Transverse colon (tissue), 4 donors: ENCODE data around the gene ESR1. TPM values are rescaled to one million over a fixed set of nuclear protein-coding genes. Genes with fewer than 3 reads are reported as not detected.
"Not testable (repeated sequence)": the region's sequence is repeated elsewhere in the genome, so short reads cannot be mapped to it uniquely, and the experiment has no call there.

ENCODE experiments used
- DNase-seq: peaks from one replicate; pipeline ENCODE4 v3.0.0-alpha.2; 2019
- H3K27ac ChIP-seq, 4 donors: fragments of 200-600 bp; sonication (generic); 2 replicates each; pipeline ENCODE4 v1.5.1; 2016 to 2018; ENCODE audit warnings: inconsistent platforms in 4 of 4
- H3K27me3 ChIP-seq: fragments of 200-600 bp; sonication (generic); 2 replicates; pipeline ENCODE4 v1.5.1; 2017; ENCODE audit warnings: inconsistent platforms
- H3K36me3 ChIP-seq, 4 donors: fragments of 200-600 bp; sonication (generic); 2 replicates each; pipeline ENCODE4 v1.5.1; 2017 to 2019; ENCODE audit warnings: inconsistent platforms in 4 of 4
- H3K4me1 ChIP-seq, 4 donors: fragments of 200-600 bp; sonication (generic); 2 replicates each; pipeline ENCODE4 v1.5.1; 2017 to 2020; ENCODE audit warnings: inconsistent platforms in 4 of 4
- H3K4me3 ChIP-seq, 4 donors: fragments of 200-600 bp; sonication (generic); 1 replicate in 1 of 4; 2 replicates in 3 of 4; pipeline versions ENCODE4 v1.5.1 to v1.6.1; 2017 to 2019; ENCODE audit warnings: inconsistent platforms in 4 of 4
- H3K9me3 ChIP-seq, 2 donors: fragments of 200-600 bp; sonication (generic); 2 replicates each; pipeline ENCODE4 v1.5.1; 2017 to 2019; ENCODE audit warnings: inconsistent platforms in 2 of 2
- CTCF ChIP-seq, 5 experiments: fragments of 200-600 bp in 3 of 5; fragments of 450-650 bp in 2 of 5; sonication (generic) in 3 of 5; IDR thresholded peaks; 1 replicate in 2 of 5; 2 replicates in 3 of 5; pipeline ENCODE4 v1.5.1; 2016 to 2017; ENCODE audit warnings: antibody characterized with exemption in 5 of 5, inconsistent platforms in 3 of 5, mild to moderate bottlenecking in 2 of 5, moderate library complexity in 1 of 5
- EP300 ChIP-seq: sonication (generic); formaldehyde crosslinking; IDR thresholded peaks from one replicate; pipeline ENCODE4 v1.6.1; 2017; ENCODE audit warnings: antibody characterized with exemption, low read depth
- POLR2A ChIP-seq: fragments of 450-650 bp; IDR thresholded peaks from one replicate; pipeline ENCODE4 v1.6.1; 2016; ENCODE audit warnings: antibody characterized with exemption, mild to moderate bottlenecking, moderate library complexity
- POLR2AphosphoS5 ChIP-seq, 3 donors: sonication (generic); formaldehyde crosslinking; IDR thresholded peaks; one replicate each; pipeline ENCODE4 v1.6.1; 2016; ENCODE audit warnings: antibody characterized with exemption in 3 of 3
- WGBS, 2 donors: methylation state at CpG; one replicate each; pipeline ENCODE4 v1.1.5; 2018; ENCODE audit warnings: low coverage in 1 of 2; 5-methylcytosine and 5-hydroxymethylcytosine counted together
- in situ Hi-C, 4 donors: fragments of 200-750 bp; cut with MboI; loops; one replicate each; pipeline versions ENCODE4 v1.15.0 to v1.15.1; 2017; ENCODE audit warnings: low sequenced_read_pairs in 3 of 4, low pct_ligation_motif_present in 1 of 4, low pct_unique_long_range_greater_than_20kb in 1 of 4
- intact Hi-C: fragments of 100-400 bp; cut with DNase I; formaldehyde crosslinking; loops from one replicate; pipeline ENCODE4 v1.15.1; 2023; ENCODE audit warnings: low total_unique reads
- total RNA-seq, 4 donors: library from RNA; depleted of rRNA; stranded (reverse); fragments of >200 nt; gene quantifications; one replicate each; pipeline ENCODE4 v1.1.0, GENCODE V29; 2016

Gene ESR1
- total RNA-seq, 4 donors from 2014 or later: 0.37 to 0.48 (median 0.41) TPM; not detected in 1

DNA sequence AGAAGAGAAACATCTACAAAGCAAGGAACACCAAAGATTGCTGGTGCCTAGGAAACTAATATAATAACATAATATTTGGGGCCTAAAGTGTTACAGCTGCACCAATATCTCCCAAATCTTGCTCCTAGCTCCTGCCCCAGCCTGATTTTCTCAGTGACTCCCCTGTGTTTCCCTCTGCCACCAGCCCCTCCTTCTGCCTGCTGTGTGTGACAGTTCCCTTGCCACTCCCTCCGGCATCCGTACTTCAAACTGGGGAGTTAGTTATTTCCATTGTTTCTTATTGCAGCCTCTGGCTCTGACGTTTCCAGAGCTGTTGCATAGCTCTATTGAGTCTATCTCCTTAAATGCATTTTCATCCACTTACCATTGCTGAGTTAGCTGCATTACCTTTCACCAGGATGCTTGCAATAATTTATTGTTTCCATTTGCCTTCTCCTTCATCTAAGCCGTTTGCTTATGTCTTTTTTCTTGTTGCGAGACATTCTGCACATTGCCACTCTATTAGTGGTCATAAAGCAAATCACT is 43.1 kb downstream of the ESR1 start:
- intact Hi-C loops: no loop called here
- 50 to 62% methylated on average over 5 of the region's 5 CpGs for WGBS, 2 donors
- H3K4me3 ChIP-seq: no peak overlapping the region
- DNase-seq: no peak
- no peaks in the 10 kb centered on the region for H3K27me3 ChIP-seq
- no peak overlapping the region for H3K27ac ChIP-seq
- in situ Hi-C loops: no loop called here
- no peaks in the 10 kb centered on the region for H3K4me1 ChIP-seq
- no peaks in the 10 kb centered on the region for H3K9me3 ChIP-seq
- H3K36me3 ChIP-seq: no peaks in the 10 kb centered on the region
- TF ChIP-seq EP300 (no peak), POLR2A (no peak), CTCF (IDR thresholded peaks at IDR 0.05) (no peak), POLR2AphosphoS5 (IDR thresholded peaks at IDR 0.05) (no peak)

DNA sequence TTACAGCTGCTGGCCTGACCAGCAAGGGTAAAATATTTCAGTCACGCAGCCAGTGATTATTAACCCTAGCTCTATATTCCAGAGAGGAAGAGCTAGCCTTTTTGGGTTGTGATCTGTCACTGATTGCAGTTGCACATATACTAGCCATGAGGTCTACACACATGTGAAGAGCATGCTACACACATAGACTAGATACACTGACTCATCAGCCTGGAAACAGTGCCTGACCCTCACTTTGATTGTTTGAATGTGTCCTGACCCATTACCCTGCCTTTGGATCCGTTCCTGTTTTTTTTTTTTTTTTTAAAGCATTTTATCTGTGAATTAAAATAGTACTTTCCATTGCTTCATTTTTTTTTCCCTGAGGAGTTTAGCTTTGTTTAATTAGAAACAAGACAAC is 50.8 kb downstream of the ESR1 start:
- Histone ChIP-seq H3K27me3 (no peaks in the 10 kb centered on the region), H3K4me1 (no peaks in the 10 kb centered on the region), H3K36me3 (no peaks in the 10 kb centered on the region), H3K27ac (no peak overlapping the region), H3K4me3 (no peak overlapping the region), H3K9me3 (no peaks in the 10 kb centered on the region)
- in situ Hi-C loops: no loop called here
- DNase-seq: no peak
- 68 to 82% methylated on average over 2 of the region's 2 CpGs for WGBS, 2 donors
- TF ChIP-seq CTCF (IDR thresholded peaks at IDR 0.05): no peak
- no peak for TF ChIP-seq POLR2A
- intact Hi-C loops: no loop called here

DNA sequence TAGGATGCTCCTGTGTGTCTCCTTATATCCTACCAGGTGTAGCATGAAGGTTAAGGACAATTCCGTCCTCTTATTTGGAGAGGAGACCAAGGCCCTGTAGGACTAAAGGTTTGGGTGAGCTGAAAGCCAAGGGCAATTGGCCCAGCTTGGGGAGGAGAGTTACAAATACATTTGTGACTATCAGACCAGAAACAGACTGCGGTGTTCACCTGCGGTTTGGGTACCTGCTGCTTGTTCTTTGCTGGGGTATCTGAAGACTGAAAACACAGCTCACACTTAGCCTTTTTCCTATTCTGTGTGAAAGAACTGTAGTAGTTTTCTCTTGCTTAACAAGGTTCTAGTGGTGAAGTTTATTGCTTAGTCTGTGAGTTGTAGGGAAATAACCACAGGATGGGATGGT is 55.0 kb downstream of the ESR1 start:
- Histone ChIP-seq H3K36me3 (no peaks in the 10 kb centered on the region), H3K4me1 (no peaks in the 10 kb centered on the region), H3K27me3 (no peaks in the 10 kb centered on the region), H3K9me3 (no peaks in the 10 kb centered on the region), H3K27ac (no peak overlapping the region), H3K4me3 (no peak overlapping the region)
- 85 to 93% methylated on average over 3 of the region's 3 CpGs for WGBS, 2 donors
- in situ Hi-C loops (no loop called here), intact Hi-C loops (no loop called here)
- no peak for DNase-seq
- TF ChIP-seq CTCF (IDR thresholded peaks at IDR 0.05) (no peak), POLR2A (no peak), POLR2AphosphoS5 (IDR thresholded peaks at IDR 0.05) (no peak)

DNA sequence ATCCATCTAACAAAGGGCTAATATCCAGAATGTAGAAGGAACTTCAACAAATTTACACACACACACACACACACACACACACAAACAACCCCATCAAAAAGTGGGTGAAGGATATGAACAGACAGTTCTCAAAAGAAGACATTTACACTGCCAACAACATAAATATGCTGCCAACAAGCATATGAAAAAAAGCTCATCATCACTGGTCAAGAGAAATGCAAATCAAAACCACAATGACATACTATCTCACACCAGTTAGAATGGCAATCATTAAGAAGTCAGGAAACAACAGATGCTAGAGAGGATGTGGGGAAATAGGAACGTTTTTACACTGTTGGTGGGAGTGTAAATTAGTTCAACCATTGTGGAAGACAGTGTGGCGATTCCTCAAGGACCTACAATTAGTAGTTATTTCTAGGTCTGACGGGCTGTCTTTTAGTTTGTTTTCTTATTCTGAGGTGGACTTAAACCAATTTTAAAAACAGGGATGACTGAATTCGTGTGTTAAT is 59.9 kb downstream of the ESR1 start:
- 56 to 64% methylated on average over 4 of the region's 4 CpGs for WGBS, 2 donors

GRCh38 chr6:151869345-151869744 is 61.9 kb downstream of the ESR1 start:
- no peaks in the 10 kb centered on the region for H3K27me3 ChIP-seq
- H3K9me3 ChIP-seq: no peaks in the 10 kb centered on the region
- intact Hi-C loops: no loop called here
- DNase-seq: no peak
- TF ChIP-seq POLR2AphosphoS5 (IDR thresholded peaks at IDR 0.05): no peak
- TF ChIP-seq EP300: no peak
- TF ChIP-seq POLR2A: no peak
- no peak for TF ChIP-seq CTCF (IDR thresholded peaks at IDR 0.05)
- no peak overlapping the region for H3K27ac ChIP-seq
- in situ Hi-C loops: no loop called here
- no peaks in the 10 kb centered on the region for H3K4me1 ChIP-seq
- WGBS, 2 donors: 43 to 75% methylated on average over 1 of the region's 1 CpG
- no peaks in the 10 kb centered on the region for H3K36me3 ChIP-seq
- no peak overlapping the region for H3K4me3 ChIP-seq

More for the DNA sequence above, 59.9 kb downstream of the ESR1 start:
- H3K4me1 ChIP-seq, DNase-seq, H3K36me3 ChIP-seq, H3K9me3 ChIP-seq, intact Hi-C loops, in situ Hi-C loops, H3K4me3 ChIP-seq, H3K27me3 ChIP-seq, H3K27ac ChIP-seq: not testable (repeated sequence)
